ENCODE measurements around the gene NHLRC3.

DNA sequence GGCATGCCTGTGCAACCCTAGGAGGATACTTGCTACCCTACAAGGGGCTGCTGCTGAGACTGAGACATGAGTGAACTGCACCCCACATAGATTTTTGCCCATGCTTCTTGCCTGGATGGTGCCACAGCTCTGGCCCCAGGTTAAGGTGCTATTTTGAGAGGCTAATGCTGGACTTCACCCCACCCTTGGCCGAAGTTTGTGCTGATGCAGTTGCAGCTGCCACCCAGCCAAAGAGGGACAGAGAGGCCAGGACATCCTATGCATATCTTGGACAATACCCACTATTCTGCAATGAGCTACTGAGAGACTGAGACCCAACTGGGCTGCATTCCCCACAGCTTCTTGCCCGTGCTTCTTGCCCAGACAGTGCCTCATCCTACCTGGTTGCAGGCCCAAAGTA, 34.6 kb downstream of the NHLRC3 start:
- TF ChIP-seq, protein P1, sequence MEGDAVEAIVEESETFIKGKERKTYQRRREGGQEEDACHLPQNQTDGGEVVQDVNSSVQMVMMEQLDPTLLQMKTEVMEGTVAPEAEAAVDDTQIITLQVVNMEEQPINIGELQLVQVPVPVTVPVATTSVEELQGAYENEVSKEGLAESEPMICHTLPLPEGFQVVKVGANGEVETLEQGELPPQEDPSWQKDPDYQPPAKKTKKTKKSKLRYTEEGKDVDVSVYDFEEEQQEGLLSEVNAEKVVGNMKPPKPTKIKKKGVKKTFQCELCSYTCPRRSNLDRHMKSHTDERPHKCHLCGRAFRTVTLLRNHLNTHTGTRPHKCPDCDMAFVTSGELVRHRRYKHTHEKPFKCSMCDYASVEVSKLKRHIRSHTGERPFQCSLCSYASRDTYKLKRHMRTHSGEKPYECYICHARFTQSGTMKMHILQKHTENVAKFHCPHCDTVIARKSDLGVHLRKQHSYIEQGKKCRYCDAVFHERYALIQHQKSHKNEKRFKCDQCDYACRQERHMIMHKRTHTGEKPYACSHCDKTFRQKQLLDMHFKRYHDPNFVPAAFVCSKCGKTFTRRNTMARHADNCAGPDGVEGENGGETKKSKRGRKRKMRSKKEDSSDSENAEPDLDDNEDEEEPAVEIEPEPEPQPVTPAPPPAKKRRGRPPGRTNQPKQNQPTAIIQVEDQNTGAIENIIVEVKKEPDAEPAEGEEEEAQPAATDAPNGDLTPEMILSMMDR (IDR thresholded peaks at IDR 0.05), result no peak
- TF ChIP-seq POLR2A (IDR thresholded peaks at IDR 0.05), result no peak

Data from thyroid gland (tissue), 4 donors.